GM12874 (cell line): ENCODE results near the gene HERC2.

Experiments
- CTCF ChIP-seq: IDR thresholded peaks from 2 replicates; pipeline ENCODE4 v1.5.1; 2011; ENCODE audit warnings: low read depth, mild to moderate bottlenecking, control low read depth, low read length, moderate library complexity; ENCODE audit not compliant: insufficient read depth

HERC2 gene

DNA sequence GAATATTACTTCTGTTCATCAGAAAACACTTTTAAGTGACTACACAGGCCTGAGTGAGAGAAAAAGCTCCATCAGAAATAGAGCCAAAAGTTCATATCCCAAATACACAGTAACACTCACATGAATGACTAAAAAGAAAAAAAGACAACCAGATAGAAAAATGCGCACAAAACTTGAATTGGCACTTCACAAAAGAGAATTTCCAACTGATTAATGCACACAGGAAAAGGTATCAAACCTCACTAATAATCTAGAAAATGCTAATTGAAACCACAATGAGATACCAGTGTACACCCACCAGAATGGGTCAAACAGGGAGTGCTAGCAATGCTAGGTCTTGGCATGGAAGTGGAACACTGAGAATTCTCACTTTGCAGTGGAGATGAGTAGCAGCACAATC, 78.6 kb downstream of the HERC2 start:
- TF ChIP-seq CTCF, result no peak

GRCh38 chr15:28228096-28228495, 93.9 kb downstream of the HERC2 start:
- TF ChIP-seq CTCF, result no peak

DNA sequence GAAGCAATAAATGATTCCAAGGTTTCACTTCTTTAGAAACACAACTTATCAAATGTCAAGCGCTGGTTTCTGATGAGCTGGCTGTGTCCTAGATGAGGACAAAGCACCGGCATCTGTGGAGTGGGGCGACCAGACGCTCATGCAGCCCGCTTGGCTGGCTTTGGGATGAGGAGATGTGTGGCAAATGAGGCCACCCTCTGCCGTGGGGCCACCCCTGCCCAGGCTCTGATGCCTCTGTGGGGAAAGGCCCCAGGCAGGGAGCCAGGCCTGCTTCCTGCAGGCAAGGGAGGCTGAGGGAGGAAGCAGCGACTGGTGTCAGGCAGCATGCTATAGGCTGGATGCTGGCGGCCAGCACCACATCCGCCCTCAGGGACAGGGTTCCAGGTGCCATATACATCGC, 102.9 kb downstream of the HERC2 start:
- no peak for TF ChIP-seq CTCF

- TF ChIP-seq CTCF, result no peak
These were observed 113.4 kb downstream of the HERC2 start for GRCh38 chr15:28208583-28208982.

- TF ChIP-seq CTCF, result no peak
These were observed 129.2 kb downstream of the HERC2 start for GRCh38 chr15:28192772-28193171.

DNA sequence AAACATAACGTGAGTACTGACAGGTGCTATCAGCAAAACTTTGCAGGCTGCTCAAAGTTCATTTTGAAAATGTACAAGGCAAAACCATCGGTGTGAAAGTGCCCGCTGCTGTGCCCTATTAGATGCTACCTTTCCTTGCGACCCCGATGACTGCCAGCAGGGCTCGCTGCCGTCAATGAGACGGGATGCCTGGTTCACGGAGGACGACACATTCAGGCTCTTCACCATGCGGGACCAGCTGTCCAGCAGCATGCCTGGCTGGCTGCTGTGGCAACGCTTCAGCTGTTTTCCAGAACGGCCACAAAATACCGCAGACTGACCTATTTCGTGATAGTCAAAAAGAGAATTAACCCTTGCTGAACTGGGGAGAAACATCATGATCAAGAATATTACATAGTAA, 130.1 kb downstream of the HERC2 start:
- no peak for TF ChIP-seq CTCF

GRCh38 chr15:28190391-28191174, 131.4 kb downstream of the HERC2 start:
- TF ChIP-seq CTCF, result no peak
